ENCODE measurements around the gene FJX1. TPM values are rescaled to one million over a fixed set of nuclear protein-coding genes. Genes with fewer than 3 reads are reported as not detected.
A peak's percentile ranks its signal among the peaks of the same experiment; 100 is the strongest.

The FJX1 gene
- total RNA-seq, 1 experiment from 2014 or later, result 19.1 TPM

- Mint-ChIP-seq H3K36me3 (ENCODE audit: insufficient read depth, unreplicated experiment) (peaks cover 29% of the 10 kb centered on the region), H3K27me3 (ENCODE audit: unreplicated experiment) (no peaks in the 10 kb centered on the region), H3K4me3 (ENCODE audit: low read depth, unreplicated experiment) (peak overlapping the region; percentile 87), H3K4me1 (ENCODE audit: low read depth, unreplicated experiment) (peaks cover 34% of the 10 kb centered on the region), H3K9me3 (ENCODE audit: low read depth, unreplicated experiment) (no peaks in the 10 kb centered on the region), H3K27ac (ENCODE audit: unreplicated experiment) (no peak overlapping the region)
- BruUV-seq (replicated peaks), result no TSS peak
- intact Hi-C loops (cut with micrococcal nuclease; ENCODE audit: unreplicated experiment), result loop anchor here (10.0 kb wide), 1 partner anchor 113 kb away; no protein-coding TSS in a partner anchor
- DNase-seq, result no peak
- no peak for TF ChIP-seq CTCF (IDR thresholded peaks at IDR 0.05; ENCODE audit: unreplicated experiment)
- CTCF ChIA-PET, result interaction anchor here (0.9 kb wide), 1 partner anchor 201 kb away, joined by 4 read pairs; no protein-coding TSS in a partner anchor
Observed at GRCh38 chr11:35621620-35622019, 3.4 kb downstream of the FJX1 start.

DNA sequence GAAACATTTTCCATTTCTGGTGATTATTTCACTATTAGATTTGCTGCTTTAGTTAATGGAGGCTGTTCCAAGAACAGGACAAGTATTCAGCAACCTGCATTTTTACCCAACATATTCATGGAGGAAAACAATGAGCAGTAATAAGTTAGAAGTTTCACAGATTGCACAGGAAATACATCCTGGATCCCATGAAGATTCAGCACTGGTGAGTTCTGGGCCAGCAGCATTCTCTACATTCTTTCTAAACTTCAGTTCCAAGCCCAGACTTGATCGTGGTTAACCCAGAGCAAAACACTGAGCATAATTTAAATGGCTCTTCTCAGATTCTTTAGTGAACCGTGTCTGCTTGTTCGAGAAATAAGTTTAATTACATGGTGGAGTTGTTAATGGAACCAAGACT lies 3.8 kb downstream of the FJX1 start:
- H3K4me3 Mint-ChIP-seq (ENCODE audit: low read depth, unreplicated experiment), result no peak overlapping the region
- BruUV-seq (replicated peaks), result no TSS peak

GRCh38 chr11:35623621-35624168 lies 5.4 kb downstream of the FJX1 start:
- CTCF ChIA-PET, result interaction anchor here (1.3 kb wide), 1 partner anchor 14 kb away, joined by 3 read pairs; no protein-coding TSS in a partner anchor
- BruUV-seq (replicated peaks), result no TSS peak
- Mint-ChIP-seq H3K9me3 (ENCODE audit: low read depth, unreplicated experiment) (peaks cover 3% of the 10 kb centered on the region), H3K36me3 (ENCODE audit: insufficient read depth, unreplicated experiment) (peaks cover 20% of the 10 kb centered on the region), H3K4me3 (ENCODE audit: low read depth, unreplicated experiment) (no peak overlapping the region), H3K4me1 (ENCODE audit: low read depth, unreplicated experiment) (peaks cover 20% of the 10 kb centered on the region), H3K27me3 (ENCODE audit: unreplicated experiment) (no peaks in the 10 kb centered on the region), H3K27ac (ENCODE audit: unreplicated experiment) (no peak overlapping the region)
- no peak for DNase-seq
- intact Hi-C loops (cut with micrococcal nuclease; ENCODE audit: unreplicated experiment), result loop anchor here (10.0 kb wide), 1 partner anchor 111 kb away; no protein-coding TSS in a partner anchor
- TF ChIP-seq CTCF (IDR thresholded peaks at IDR 0.05; ENCODE audit: unreplicated experiment), result no peak

More for the DNA sequence above, 3.8 kb downstream of the FJX1 start:
- no peaks in the 10 kb centered on the region for H3K9me3 Mint-ChIP-seq (ENCODE audit: low read depth, unreplicated experiment)
- H3K4me1 Mint-ChIP-seq (ENCODE audit: low read depth, unreplicated experiment), result peaks cover 29% of the 10 kb centered on the region
- no peaks in the 10 kb centered on the region for H3K27me3 Mint-ChIP-seq (ENCODE audit: unreplicated experiment)
- TF ChIP-seq CTCF (IDR thresholded peaks at IDR 0.05; ENCODE audit: unreplicated experiment), result no peak
- CTCF ChIA-PET, result interaction anchor here (0.9 kb wide), 1 partner anchor 200 kb away, joined by 4 read pairs; no protein-coding TSS in a partner anchor
- H3K27ac Mint-ChIP-seq (ENCODE audit: unreplicated experiment), result no peak overlapping the region
- intact Hi-C loops (cut with micrococcal nuclease; ENCODE audit: unreplicated experiment), result loop anchor here (10.0 kb wide), 1 partner anchor 113 kb away; no protein-coding TSS in a partner anchor
- peak; percentile 14 for DNase-seq
- H3K36me3 Mint-ChIP-seq (ENCODE audit: insufficient read depth, unreplicated experiment), result peaks cover 29% of the 10 kb centered on the region

- no TSS peak for BruUV-seq (replicated peaks)
- no peak for TF ChIP-seq CTCF (IDR thresholded peaks at IDR 0.05; ENCODE audit: unreplicated experiment)
- CTCF ChIA-PET, result interaction anchor here (1.3 kb wide), 1 partner anchor 14 kb away, joined by 3 read pairs; no protein-coding TSS in a partner anchor
- no peaks in the 10 kb centered on the region for H3K27me3 Mint-ChIP-seq (ENCODE audit: unreplicated experiment)
- peaks cover 3% of the 10 kb centered on the region for H3K9me3 Mint-ChIP-seq (ENCODE audit: low read depth, unreplicated experiment)
- peaks cover 14% of the 10 kb centered on the region for H3K36me3 Mint-ChIP-seq (ENCODE audit: insufficient read depth, unreplicated experiment)
- H3K27ac Mint-ChIP-seq (ENCODE audit: unreplicated experiment), result no peak overlapping the region
- DNase-seq, result no peak
- H3K4me1 Mint-ChIP-seq (ENCODE audit: low read depth, unreplicated experiment), result peaks cover 26% of the 10 kb centered on the region
- no peak overlapping the region for H3K4me3 Mint-ChIP-seq (ENCODE audit: low read depth, unreplicated experiment)
- intact Hi-C loops (cut with micrococcal nuclease; ENCODE audit: unreplicated experiment), result loop anchor here (10.0 kb wide), 1 partner anchor 110 kb away; no protein-coding TSS in a partner anchor
Observed at GRCh38 chr11:35624316-35624715, 6.1 kb downstream of the FJX1 start.
